ENCODE measurements around the gene TRIM26. TPM values are rescaled to one million over a fixed set of nuclear protein-coding genes. Genes with fewer than 3 reads are reported as not detected.

The TRIM26 gene
- total and polyA plus RNA-seq, 2 experiments from 2014 or later: 11.0 to 38.0 TPM

GRCh38 chr6:30244560-30244959, 31.4 kb upstream of the TRIM26 start:
- Histone ChIP-seq H3K79me2 (replicated peaks; ENCODE audit: insufficient read depth) (no peaks in the 10 kb centered on the region), H3K4me2 (no peak overlapping the region), H3K4me1 (ENCODE audit: insufficient read depth) (no peaks in the 10 kb centered on the region), H3K27me3 (ENCODE audit: insufficient read depth) (no peaks in the 10 kb centered on the region), H2AFZ (no peak overlapping the region), H4K20me1 (replicated peaks; ENCODE audit: insufficient read depth) (no peaks in the 10 kb centered on the region), H3F3A (replicated peaks; ENCODE audit: low read depth) (no peaks in the 10 kb centered on the region), H3K36me3 (ENCODE audit: insufficient read depth) (no peaks in the 10 kb centered on the region), H3K9me2 (ENCODE audit: insufficient read depth) (no peaks in the 10 kb centered on the region), H3K27ac (ENCODE audit: low read depth) (no peak overlapping the region), H3K4me3 (no peak overlapping the region)
- DNase-seq (ENCODE audit: low spot score) (no peak), ATAC-seq (no peak)
- H3K27ac Mint-ChIP-seq: no peak overlapping the region
- H3K36me3 Mint-ChIP-seq (ENCODE audit: low read depth): no peaks in the 10 kb centered on the region
- H3K27me3 Mint-ChIP-seq (ENCODE audit: insufficient read depth, low read depth, poor library complexity): peaks cover 4% of the 10 kb centered on the region
- no peaks in the 10 kb centered on the region for H3K4me1 Mint-ChIP-seq
- H3K4me3 Mint-ChIP-seq: no peak overlapping the region
- no peaks in the 10 kb centered on the region for H3K9me3 Mint-ChIP-seq
- no peak for TF ChIP-seq NANOG (IDR thresholded peaks at IDR 0.05; ENCODE audit: borderline replicate concordance)
- no peak for TF ChIP-seq STAT1 (IDR thresholded peaks at IDR 0.05; ENCODE audit: unreplicated experiment)
- no peak for TF ChIP-seq EZH2 (IDR thresholded peaks at IDR 0.05; ENCODE audit: low read depth, unreplicated experiment)
- TF ChIP-seq ZNF331 (CRISPR knock-in tag; IDR thresholded peaks at IDR 0.05; ENCODE audit: low read depth): no peak
- TF ChIP-seq EZH2phosphoT487 (IDR thresholded peaks at IDR 0.05; ENCODE audit: unreplicated experiment): no peak
- TF ChIP-seq REST (IDR thresholded peaks at IDR 0.05; ENCODE audit: unreplicated experiment): no peak
- no peak for TF ChIP-seq ETS1 (IDR thresholded peaks at IDR 0.05)
- TF ChIP-seq ZNF462 (CRISPR knock-in tag; IDR thresholded peaks at IDR 0.05): no peak
- no peak for TF ChIP-seq JUNB (IDR thresholded peaks at IDR 0.05; ENCODE audit: unreplicated experiment)
- TF ChIP-seq ZNF114 (CRISPR knock-in tag; IDR thresholded peaks at IDR 0.05): no peak
- TF ChIP-seq POLR2AphosphoS5 (IDR thresholded peaks at IDR 0.05; ENCODE audit: low read depth): no peak
- TF ChIP-seq CTCF (conservative IDR thresholded peaks at IDR 0.05; ENCODE audit: low read depth in 2 of 2): no peak
- no peak for TF ChIP-seq CREB1 (CRISPR knock-in tag; IDR thresholded peaks at IDR 0.05; ENCODE audit: low read depth)

Measured in GM23338 (cell line).